H54 (cell line): ENCODE data around the gene PASK.

Experiments used
- DNase-seq: peaks from one replicate; pipeline ENCODE4 v3.0.0; 2011; ENCODE audit warnings: low spot score, mixed read lengths; ENCODE audit not compliant: insufficient read length
- FAIRE-seq: peaks from 3 replicates; lab custom pipeline; 2011; peaks lifted over from hg19 to GRCh38; lab: Jason Lieb, UNC
- POLR2A ChIP-seq: IDR thresholded peaks from 2 replicates; pipeline ENCODE4 v1.6.1; 2011; ENCODE audit warnings: low read depth, mild to moderate bottlenecking, low read length

The PASK gene

GRCh38 chr2:241091201-241091600 lies 58.1 kb downstream of the PASK start:
- TF ChIP-seq POLR2A = no peak
- no peak for DNase-seq
- no peak for FAIRE-seq

DNA sequence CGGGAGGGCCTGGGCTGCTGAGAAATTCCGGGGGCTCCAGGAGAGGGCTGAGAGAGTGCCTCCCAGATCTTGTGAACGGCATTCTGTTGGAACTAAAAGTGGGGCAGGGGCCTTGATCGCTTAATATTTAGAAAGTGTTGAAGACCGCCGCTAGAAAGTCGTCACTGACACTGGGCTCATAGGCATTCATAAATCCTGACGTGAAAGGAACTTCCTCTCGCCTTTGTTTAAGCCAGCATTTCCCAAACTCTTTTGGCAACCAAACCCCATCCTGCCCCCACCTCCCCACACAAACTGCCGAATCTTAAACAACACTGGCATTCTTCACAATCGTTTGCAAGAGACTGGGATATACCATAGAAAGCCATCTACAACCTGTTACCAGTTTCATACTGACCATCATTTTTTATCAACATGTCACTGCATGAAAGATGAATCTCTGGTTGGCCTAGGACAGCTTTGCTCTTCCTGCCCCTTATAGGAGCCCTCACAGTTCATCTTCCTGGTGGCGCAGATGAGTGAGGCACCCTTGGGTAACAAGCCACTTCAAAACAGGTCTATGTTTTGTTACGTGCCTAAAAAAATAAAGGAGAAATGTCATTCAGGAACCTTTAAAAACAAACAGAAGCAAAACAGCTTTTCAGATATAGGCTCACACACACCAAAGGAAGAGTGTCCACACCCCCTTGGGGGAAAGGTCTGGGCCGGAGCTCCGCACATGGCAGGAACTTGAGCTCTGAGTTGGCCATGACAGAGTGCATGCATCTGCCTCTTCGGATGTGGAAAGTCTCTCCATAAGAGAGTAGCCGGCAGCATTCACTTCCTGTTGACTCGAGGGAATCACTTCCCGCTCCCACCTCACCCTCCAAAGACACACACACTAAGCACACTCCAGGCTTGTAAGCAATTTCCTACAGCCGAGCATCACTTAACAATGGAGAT lies 60.2 kb downstream of the PASK start:
- DNase-seq (no peak), FAIRE-seq (no peak)
- TF ChIP-seq POLR2A = no peak

GRCh38 chr2:241088376-241088775 lies 60.9 kb downstream of the PASK start:
- DNase-seq (no peak), FAIRE-seq (no peak)
- no peak for TF ChIP-seq POLR2A

DNA sequence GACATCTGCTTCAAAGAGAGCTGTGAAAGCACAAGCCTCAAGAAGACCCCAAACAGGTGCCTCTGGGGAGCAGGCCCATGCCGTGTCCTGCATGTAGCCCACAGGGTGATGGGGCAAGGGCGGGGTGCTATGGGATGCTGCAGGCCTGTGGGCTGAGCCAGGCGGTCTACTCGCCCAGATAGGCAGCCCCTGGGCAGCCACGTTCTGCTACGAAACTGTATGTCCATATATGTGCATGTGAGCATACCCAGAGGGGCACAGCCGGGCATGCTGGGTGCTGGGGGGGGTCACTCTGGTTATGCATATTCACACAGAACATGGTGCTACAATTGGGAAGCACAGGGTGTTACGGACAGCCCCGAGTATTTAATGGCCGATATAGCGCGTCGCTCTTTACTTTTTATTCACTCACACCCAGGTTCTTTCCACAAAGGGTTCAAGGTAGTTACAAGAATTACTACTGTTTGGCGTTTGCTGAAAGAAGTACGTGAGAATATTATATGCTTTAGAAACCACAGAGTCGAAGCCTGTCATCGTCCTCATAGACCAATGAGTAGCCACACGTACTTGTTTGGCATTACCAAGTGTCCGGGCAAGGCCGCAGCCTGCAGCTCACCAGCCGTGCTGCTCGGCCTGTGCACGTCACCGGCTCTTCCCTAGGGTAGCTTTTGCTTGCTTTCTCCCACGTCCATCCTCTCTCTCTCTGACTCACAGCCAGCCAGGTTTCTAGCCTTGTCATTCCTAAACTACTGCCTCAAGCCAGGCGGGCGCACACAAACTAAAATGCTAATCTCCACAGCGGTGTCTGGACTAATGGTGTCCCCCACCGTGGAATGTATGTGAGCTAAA lies 61.6 kb downstream of the PASK start:
- no peak for FAIRE-seq

GRCh38 chr2:241084856-241085444 lies 64.3 kb downstream of the PASK start:
- FAIRE-seq (no peak), DNase-seq (no peak)
- TF ChIP-seq POLR2A = no peak

More for the DNA sequence above, 61.6 kb downstream of the PASK start:
- no peak for DNase-seq
- no peak for TF ChIP-seq POLR2A

- no peak for DNase-seq
- no peak for TF ChIP-seq POLR2A
- FAIRE-seq = no peak
These were observed 66.2 kb downstream of the PASK start for GRCh38 chr2:241083091-241083415.

DNA sequence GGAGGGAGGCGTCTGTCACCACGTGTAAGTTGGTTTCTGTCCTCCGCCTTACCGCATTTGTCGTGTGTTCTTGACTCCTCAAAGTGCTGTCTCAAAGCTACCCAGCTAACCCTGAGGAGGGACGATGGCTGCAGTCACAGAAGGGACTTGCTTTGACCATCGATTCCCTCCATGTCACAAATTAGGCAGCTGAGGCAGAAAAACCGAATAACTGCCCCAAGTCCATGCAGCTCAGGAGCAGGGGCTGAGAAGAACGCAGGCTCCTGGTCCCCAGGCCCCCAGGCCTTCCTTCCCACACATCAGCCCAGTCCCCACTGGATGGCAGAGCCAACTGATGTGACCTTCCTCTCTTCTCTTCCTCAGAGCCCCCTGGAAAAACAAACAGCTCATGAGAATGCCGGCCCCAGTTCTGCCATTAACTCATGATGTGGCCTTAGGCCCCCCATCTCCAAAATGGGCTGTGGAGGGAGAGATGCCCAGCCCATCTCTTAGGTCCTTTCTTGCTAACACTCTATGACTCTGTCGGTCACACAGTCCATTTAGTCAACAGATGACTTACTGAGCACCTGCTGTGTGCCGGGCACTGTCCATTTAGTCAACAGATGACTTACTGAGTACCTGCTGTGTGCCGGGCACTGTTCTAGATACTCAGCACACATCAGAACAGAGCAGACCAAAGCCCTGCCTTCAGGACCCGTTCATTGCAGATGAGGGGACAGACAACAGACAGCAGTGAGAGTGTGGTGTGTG lies 66.8 kb downstream of the PASK start:
- FAIRE-seq = no peak
- DNase-seq = no peak
- no peak for TF ChIP-seq POLR2A

DNA sequence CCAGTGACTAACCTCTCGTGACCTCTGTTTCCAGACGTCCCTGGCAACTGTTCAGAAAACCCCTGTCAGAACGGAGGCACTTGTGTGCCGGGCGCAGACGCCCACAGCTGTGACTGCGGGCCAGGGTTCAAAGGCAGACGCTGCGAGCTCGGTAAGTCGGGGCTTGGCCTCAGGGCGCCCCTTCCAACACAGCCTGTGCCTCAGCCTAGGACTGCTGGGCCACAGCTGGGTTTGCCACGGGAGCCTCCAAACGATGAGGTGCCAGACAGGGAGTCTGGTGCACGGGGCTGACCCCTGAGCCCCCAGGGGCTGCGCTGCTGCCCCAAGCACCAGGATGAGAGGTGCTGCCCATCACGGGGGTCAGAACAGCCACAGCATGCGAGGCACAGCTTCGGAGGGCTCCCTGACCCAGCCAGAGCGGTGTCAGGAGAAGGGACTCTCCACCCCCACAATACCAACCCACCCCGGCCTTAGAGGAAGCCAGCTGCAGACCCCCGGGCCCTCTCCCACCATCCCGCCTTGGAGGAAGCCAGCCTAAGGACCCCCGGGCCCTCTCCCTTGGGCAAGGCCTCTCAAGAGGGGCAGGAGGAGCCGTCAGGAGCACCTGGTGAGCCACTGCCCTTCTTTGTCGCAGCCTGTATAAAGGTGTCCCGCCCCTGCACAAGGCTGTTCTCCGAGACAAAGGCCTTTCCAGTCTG lies 67.5 kb downstream of the PASK start:
- no peak for TF ChIP-seq POLR2A
- DNase-seq (no peak), FAIRE-seq (no peak)

- DNase-seq (no peak), FAIRE-seq (no peak)
- TF ChIP-seq POLR2A = no peak
These were observed 68.1 kb downstream of the PASK start for GRCh38 chr2:241081190-241081642.

DNA sequence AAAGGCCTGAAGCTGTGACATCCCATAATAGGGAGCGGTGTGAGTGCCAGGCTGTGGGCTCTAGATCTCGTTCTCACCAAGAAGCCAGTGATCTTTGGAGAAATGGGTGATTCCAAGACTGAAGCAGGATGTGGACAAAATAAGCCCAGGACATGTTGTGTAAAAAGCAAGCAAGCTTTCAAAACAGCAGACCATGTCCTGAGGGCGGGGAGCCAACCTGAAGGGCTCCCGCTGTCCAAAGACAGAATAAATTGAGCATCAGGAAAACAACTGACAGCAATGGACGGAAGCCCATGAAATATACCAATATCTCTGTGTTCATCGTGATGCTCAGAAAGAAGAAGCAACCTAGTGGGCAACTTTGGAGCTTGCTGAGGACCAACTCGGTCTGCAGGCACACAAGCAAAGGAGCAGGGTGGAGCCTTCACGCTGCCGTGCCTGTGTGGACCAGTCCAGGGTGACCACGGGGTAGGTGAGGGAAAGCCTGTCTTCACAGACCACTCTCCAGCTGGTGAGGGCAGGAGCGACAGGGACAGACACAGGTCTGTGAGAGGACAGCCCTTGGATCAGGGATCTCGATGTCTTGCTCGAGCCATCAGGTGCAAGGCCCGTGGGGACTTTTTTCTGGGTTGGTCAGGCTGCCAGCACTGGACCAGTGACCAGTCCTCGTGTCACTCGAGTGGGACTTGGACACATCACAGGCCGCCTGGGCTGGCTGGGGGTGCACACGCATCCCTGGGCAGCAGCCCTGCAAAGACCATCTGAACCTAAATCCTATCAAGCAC lies 68.7 kb downstream of the PASK start:
- no peak for FAIRE-seq
- TF ChIP-seq POLR2A = no peak

GRCh38 chr2:241074901-241075540 lies 74.3 kb downstream of the PASK start:
- no peak for FAIRE-seq
- no peak for TF ChIP-seq POLR2A
- no peak for DNase-seq

More for the DNA sequence above, 68.7 kb downstream of the PASK start:
- DNase-seq = no peak

DNA sequence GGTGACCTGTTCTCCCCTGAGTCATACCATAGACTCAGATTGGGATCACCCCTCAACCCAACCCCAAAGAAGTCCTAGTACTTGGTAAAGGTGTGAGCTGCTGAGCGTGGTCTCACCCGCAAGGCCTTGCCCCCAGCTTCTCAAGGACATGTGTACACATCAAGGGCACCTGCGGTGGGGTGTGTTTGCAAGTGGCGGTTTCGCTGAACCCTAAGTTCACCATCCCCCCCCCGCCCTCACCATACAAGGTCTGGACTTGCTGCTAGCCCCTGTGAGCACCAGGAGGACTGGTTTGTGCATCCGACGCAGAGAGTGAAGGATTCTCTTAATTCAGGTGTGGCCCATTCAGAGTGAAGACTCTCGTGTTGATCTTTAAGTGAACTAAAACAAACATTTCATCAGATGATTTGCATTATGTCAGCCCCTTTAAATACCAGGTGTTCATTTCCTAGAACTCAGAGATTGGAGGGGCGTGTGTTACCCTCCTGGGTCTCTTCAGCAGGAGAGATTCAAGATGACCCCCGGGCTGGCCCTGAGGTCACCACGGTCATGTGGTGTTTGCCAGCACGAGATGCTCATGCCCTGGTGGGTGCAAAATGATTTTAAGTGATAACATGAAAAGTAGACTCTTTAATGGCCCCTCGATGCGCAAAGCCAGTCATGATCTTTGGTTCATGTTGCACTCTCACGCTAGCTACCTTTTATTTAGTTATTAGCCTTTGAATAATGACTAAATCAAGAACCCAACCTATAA lies 75.0 kb downstream of the PASK start:
- FAIRE-seq (no peak), DNase-seq (no peak)
- TF ChIP-seq POLR2A = no peak
